IMR-90 (cell line): Measurements from ENCODE around the gene C1QTNF7. TPM values are rescaled to one million over a fixed set of nuclear protein-coding genes. Genes with fewer than 3 reads are reported as not detected.

Experiments
- ATAC-seq: fragments of 200-7000 bp; cut with Tn5 transposase; 2 replicates; pipeline ENCODE4 v1.9.1; 2020; ENCODE audit warnings: low read depth, mild to moderate bottlenecking, moderate library complexity
- BruUV-seq: library from RNA; stranded (reverse); fragments of 400-500 nt; replicated peaks from 2 replicates; lab custom pipeline; 2021; lab: Mats Ljungman, UMichigan
- CTCF ChIA-PET: fragments of 300-600 bp; formaldehyde crosslinking; extraction: SDS; loops from one replicate; lab custom pipeline; 2021; ENCODE audit warnings: antibody characterized with exemption; lab: Yijun Ruan, JAX
- POLR2A ChIA-PET: fragments of 300-600 bp; sonication (Branson Sonifier 250); formaldehyde crosslinking; loops from one replicate; lab custom pipeline; 2022; ENCODE audit warnings: antibody characterized with exemption; ENCODE audit not compliant: unreplicated experiment; lab: Charles Lee
- DNase-seq: peaks from one replicate; pipeline ENCODE4 v3.0.0; 2013
- H2AFZ ChIP-seq: replicated peaks from 2 replicates; pipeline ENCODE3; 2013; ENCODE audit warnings: low read length, mild to moderate bottlenecking; ENCODE audit not compliant: poor library complexity
- H2AK5ac ChIP-seq: 2 replicates; pipeline ENCODE4 v1.6.1; 2013; ENCODE audit warnings: low read depth, low read length, inconsistent platforms
- H2AK9ac ChIP-seq: replicated peaks from 2 replicates; pipeline ENCODE3; 2013; ENCODE audit warnings: mild to moderate bottlenecking, low read depth, low read length, moderate library complexity; ENCODE audit not compliant: poor library complexity
- H2BK120ac ChIP-seq: 2 replicates; pipeline ENCODE4 v1.6.1; 2013; ENCODE audit warnings: low read depth, low read length, inconsistent platforms
- H2BK15ac ChIP-seq: 3 replicates; pipeline ENCODE4 v1.6.1; 2013; ENCODE audit warnings: low read depth, low read length, inconsistent platforms
- H2BK20ac ChIP-seq: 2 replicates; pipeline ENCODE4 v1.6.1; 2013; ENCODE audit warnings: low read depth, mild to moderate bottlenecking, inconsistent platforms, low read length, moderate library complexity
- H2BK5ac ChIP-seq: 2 replicates; pipeline ENCODE4 v1.6.1; 2013; ENCODE audit warnings: mild to moderate bottlenecking, low read depth, low read length, inconsistent platforms; ENCODE audit not compliant: poor library complexity, severe bottlenecking
- H3K14ac ChIP-seq: replicated peaks from 2 replicates; pipeline ENCODE4 v1.6.1; 2013; ENCODE audit warnings: low read depth, low read length, inconsistent platforms
- H3K18ac ChIP-seq: 2 replicates; pipeline ENCODE4 v1.6.1; 2013; ENCODE audit warnings: low read depth, low read length, control low read depth
- H3K23ac ChIP-seq: 2 replicates; pipeline ENCODE4 v1.6.1; 2013; ENCODE audit warnings: low read depth, low read length, inconsistent platforms
- H3K27ac ChIP-seq: 2 replicates; pipeline ENCODE4 v1.5.1; 2013; ENCODE audit warnings: mild to moderate bottlenecking, control low read depth, low read length; ENCODE audit not compliant: insufficient read depth
- H3K27me3 ChIP-seq: 2 replicates; pipeline ENCODE4 v1.6.1; 2013; ENCODE audit warnings: low read length; ENCODE audit not compliant: control insufficient read depth, insufficient read depth
- H3K36me3 ChIP-seq: 2 replicates; pipeline ENCODE4 v1.6.1; 2013; ENCODE audit warnings: low read length, mixed read lengths; ENCODE audit not compliant: control insufficient read depth, insufficient read depth
- H3K4ac ChIP-seq: 2 replicates; pipeline ENCODE4 v1.6.1; 2013; ENCODE audit warnings: low read depth, low read length, inconsistent platforms
- H3K4me1 ChIP-seq: 2 replicates; pipeline ENCODE4 v1.6.1; 2013; ENCODE audit warnings: low read length, mixed read lengths; ENCODE audit not compliant: control insufficient read depth, insufficient read depth
- H3K4me2 ChIP-seq: 2 replicates; pipeline ENCODE4 v1.6.1; 2013; ENCODE audit warnings: low read depth, mild to moderate bottlenecking, control low read depth, low read length, moderate library complexity
- H3K4me3 ChIP-seq: 2 replicates; pipeline ENCODE4 v1.5.1; 2013; ENCODE audit warnings: low read depth, mild to moderate bottlenecking, control low read depth, low read length, moderate library complexity; ENCODE audit not compliant: insufficient read depth
- H3K56ac ChIP-seq: 2 replicates; pipeline ENCODE4 v1.6.1; 2013; ENCODE audit warnings: low read length, inconsistent platforms; ENCODE audit not compliant: insufficient read depth; ENCODE audit errors: extremely low read depth
- H3K79me1 ChIP-seq, 2 experiments: 2 replicates each; pipeline ENCODE4 v1.6.1; 2013; ENCODE audit warnings: low read length in 2 of 2, inconsistent platforms in 1 of 2, low read depth in 1 of 2
- H3K9ac ChIP-seq: 2 replicates; pipeline ENCODE4 v1.6.1; 2013; ENCODE audit warnings: low read depth, low read length, control low read depth
- H3K9me1 ChIP-seq: 2 replicates; pipeline ENCODE4 v1.6.1; 2013; ENCODE audit warnings: low read length, inconsistent platforms; ENCODE audit not compliant: insufficient read depth
- H3K9me3 ChIP-seq: 2 replicates; pipeline ENCODE4 v1.6.1; 2013; ENCODE audit warnings: low read length; ENCODE audit not compliant: control insufficient read depth, insufficient read depth
- H4K20me1 ChIP-seq: 2 replicates; pipeline ENCODE4 v1.6.1; 2013; ENCODE audit warnings: low read length, inconsistent platforms; ENCODE audit not compliant: insufficient read depth
- H4K5ac ChIP-seq: 2 replicates; pipeline ENCODE4 v1.6.1; 2013; ENCODE audit warnings: mild to moderate bottlenecking, low read depth, low read length, control low read depth
- H4K8ac ChIP-seq, 2 experiments: 2 replicates each; pipeline ENCODE4 v1.6.1; 2013; ENCODE audit warnings: low read depth in 2 of 2, low read length in 2 of 2, control low read depth in 1 of 2, inconsistent platforms in 1 of 2
- H4K91ac ChIP-seq: 2 replicates; pipeline ENCODE4 v1.6.1; 2013; ENCODE audit warnings: low read depth, low read length, inconsistent platforms; ENCODE audit not compliant: insufficient read depth
- BHLHE40 ChIP-seq: fragments of 150-350 bp; IDR thresholded peaks from 2 replicates; pipeline ENCODE4 v1.6.1; 2016; ENCODE audit warnings: mild to moderate bottlenecking, low read depth, low read length
- CEBPB ChIP-seq: IDR thresholded peaks from 2 replicates; pipeline ENCODE4 v1.6.1; 2012; ENCODE audit warnings: low read depth, low read length, improper control_type of control experiment
- CHD1 ChIP-seq: IDR thresholded peaks from 2 replicates; pipeline ENCODE4 v1.6.1; 2012; ENCODE audit warnings: low read depth, low read length, improper control_type of control experiment
- CTCF ChIP-seq: conservative IDR thresholded peaks from 2 replicates; pipeline ENCODE4 v1.5.1; 2012; ENCODE audit warnings: mild to moderate bottlenecking, low read depth, low read length, improper control_type of control experiment
- ELK1 ChIP-seq: fragments of 150-350 bp; IDR thresholded peaks from 2 replicates; pipeline ENCODE4 v1.6.1; 2016; ENCODE audit warnings: low read depth, mild to moderate bottlenecking, low read length, moderate library complexity, borderline replicate concordance
- FOS ChIP-seq: fragments of 150-350 bp; IDR thresholded peaks from 2 replicates; pipeline ENCODE4 v1.6.1; 2016; ENCODE audit warnings: low read depth, low read length
- MAFK ChIP-seq: IDR thresholded peaks from 2 replicates; pipeline ENCODE4 v1.6.1; 2012; ENCODE audit warnings: low read depth, low read length, improper control_type of control experiment
- MAZ ChIP-seq: IDR thresholded peaks from 2 replicates; pipeline ENCODE4 v1.6.1; 2012; ENCODE audit warnings: low read depth, mild to moderate bottlenecking, low read length, improper control_type of control experiment, moderate library complexity, borderline replicate concordance
- MXI1 ChIP-seq: IDR thresholded peaks from 2 replicates; pipeline ENCODE4 v1.6.1; 2012; ENCODE audit warnings: low read depth, mild to moderate bottlenecking, low read length, moderate library complexity, borderline replicate concordance
- NFE2L2 ChIP-seq: fragments of 150-350 bp; IDR thresholded peaks from 2 replicates; pipeline ENCODE4 v1.6.1; 2016; ENCODE audit warnings: low read depth, mild to moderate bottlenecking, low read length
- RAD21 ChIP-seq: IDR thresholded peaks from 2 replicates; pipeline ENCODE4 v1.6.1; 2012; ENCODE audit warnings: low read length, improper control_type of control experiment
- RCOR1 ChIP-seq: IDR thresholded peaks from 2 replicates; pipeline ENCODE4 v1.6.1; 2012; ENCODE audit warnings: mild to moderate bottlenecking, low read length, improper control_type of control experiment; ENCODE audit not compliant: insufficient replicate concordance
- RFX5 ChIP-seq: IDR thresholded peaks from 2 replicates; pipeline ENCODE4 v1.8.0; 2012; ENCODE audit warnings: low read depth, mild to moderate bottlenecking, low read length, moderate library complexity
- SMC3 ChIP-seq: fragments of 150-350 bp; IDR thresholded peaks from 2 replicates; pipeline ENCODE4 v1.6.1; 2016; ENCODE audit warnings: low read depth, mild to moderate bottlenecking, antibody characterized with exemption, low read length, moderate library complexity
- WGBS, 2 experiments: methylation state at CpG; one replicate each; pipeline versions ENCODE4 v1.1.5 to v1.1.7; 2013; ENCODE audit warnings: missing lambda C conversion rate in 2 of 2; ENCODE audit not compliant: insufficient read length in 1 of 2; ENCODE audit errors: extremely low coverage in 2 of 2; 5-methylcytosine and 5-hydroxymethylcytosine counted together
- dilution Hi-C: fragments of 300-500 bp; cut with HindIII; formaldehyde crosslinking; loops from one replicate; pipeline ENCODE4 v1.14.3; 2018; ENCODE audit warnings: low sequenced_read_pairs; ENCODE audit not compliant: unreplicated experiment
- in situ Hi-C: fragments of 300-500 bp; cut with MboI; formaldehyde crosslinking; loops from 3 replicates; pipeline ENCODE4 v1.14.3; 2019; ENCODE audit warnings: low sequenced_read_pairs, inconsistent platforms, mixed read lengths
- intact Hi-C: fragments of 100-400 bp; cut with micrococcal nuclease; formaldehyde crosslinking; loops from 2 replicates; pipeline ENCODE4 v1.10.0; 2022
- polyA plus RNA-seq, 3 experiments: library from polyadenylated mRNA; depleted of rRNA; stranded (reverse); fragments of >200 nt; gene quantifications; 2 replicates each; pipeline ENCODE4 v1.2.3, GENCODE V29; 2012; ENCODE audit warnings: low replicate concordance in 1 of 3
- total RNA-seq: library from RNA; depleted of rRNA; stranded (reverse); fragments of >200 nt; gene quantifications from 2 replicates; pipeline ENCODE4 v1.2.3, GENCODE V29; 2012
- TF ChIP-seq, protein P1 (sequence below): fragments of 150-350 bp; IDR thresholded peaks from 2 replicates; pipeline ENCODE4 v1.6.1; 2017; ENCODE audit warnings: mild to moderate bottlenecking, antibody characterized with exemption, low read length, low read depth

Gene C1QTNF7
- total and polyA plus RNA-seq, 2 of the 4 experiments (the other 2 are of a cell fraction), result 0.12 to 0.18 TPM

DNA sequence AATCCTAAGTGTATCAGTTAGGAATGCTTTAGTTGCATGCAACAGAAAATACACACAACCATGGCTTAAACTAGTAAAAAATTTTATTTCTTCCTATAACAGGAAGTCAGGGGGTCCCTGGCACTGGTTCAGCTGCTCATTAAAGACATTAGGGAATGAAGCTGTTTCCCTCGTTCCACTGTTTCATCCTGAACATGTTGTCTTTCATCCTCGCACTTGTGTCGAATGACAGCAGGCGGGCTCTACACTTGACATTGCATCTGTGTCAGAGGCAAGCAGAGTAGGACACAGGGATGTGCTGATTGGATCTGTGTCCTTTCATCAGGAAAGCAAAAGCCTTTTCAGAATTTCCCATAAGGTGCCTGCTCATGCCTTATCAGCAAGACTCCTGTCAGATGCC is 22.8 kb upstream of the C1QTNF7 start:
- no CpG with 5 or more reads among the region's 4 CpGs for WGBS, 2 experiments
- no peak for ATAC-seq
- peak overlapping the region; percentile 52; the same call in 1 of the 2 replicates for H4K91ac ChIP-seq
- H3K4me2 ChIP-seq, result no peak overlapping the region
- no peaks in the 10 kb centered on the region for H3K9me3 ChIP-seq
- dilution Hi-C loops (no loop called here), in situ Hi-C loops (no loop called here), intact Hi-C loops (no loop called here)
- H3K23ac ChIP-seq, result no peak overlapping the region
- H2AFZ ChIP-seq, result no peak overlapping the region
- H4K5ac ChIP-seq, result no peak overlapping the region
- no peak overlapping the region for H3K4me3 ChIP-seq
- H2AK5ac ChIP-seq, result no peak overlapping the region; the same call in none of the 2 replicates
- 0 out of 2 replicates have a peak overlapping the region, but pooled peaks have one; percentile 9 for H3K14ac ChIP-seq
- H3K9me1 ChIP-seq, result peaks cover 8% of the 10 kb centered on the region; the same call in 1 of the 2 replicates
- H3K36me3 ChIP-seq, result no peaks in the 10 kb centered on the region
- CTCF ChIA-PET, result interaction anchor here (0.5 kb wide), 2 partner anchors 23 to 349 kb away, joined by 3 to 5 read pairs; no protein-coding TSS in a partner anchor
- no peak overlapping the region for H2BK120ac ChIP-seq
- H2BK15ac ChIP-seq, result peak overlapping the region; percentile 65; the same call in 1 of the 3 replicates
- H3K18ac ChIP-seq, result no peak overlapping the region
- H4K8ac ChIP-seq, result no peak overlapping the region
- H3K79me1 ChIP-seq, result no peaks in the 10 kb centered on the region
- POLR2A ChIA-PET, result no interaction called here
- H4K20me1 ChIP-seq, result no peaks in the 10 kb centered on the region
- H3K27ac ChIP-seq, result no peak overlapping the region
- TF ChIP-seq FOS (no peak), RFX5 (no peak), SMC3 (no peak), CTCF (no peak), MAFK (no peak), ELK1 (no peak), MXI1 (no peak), CHD1 (no peak), RAD21 (no peak), NFE2L2 (no peak), RCOR1 (no peak), CEBPB (no peak), BHLHE40 (no peak), MAZ (no peak)
- TF ChIP-seq, protein P1, sequence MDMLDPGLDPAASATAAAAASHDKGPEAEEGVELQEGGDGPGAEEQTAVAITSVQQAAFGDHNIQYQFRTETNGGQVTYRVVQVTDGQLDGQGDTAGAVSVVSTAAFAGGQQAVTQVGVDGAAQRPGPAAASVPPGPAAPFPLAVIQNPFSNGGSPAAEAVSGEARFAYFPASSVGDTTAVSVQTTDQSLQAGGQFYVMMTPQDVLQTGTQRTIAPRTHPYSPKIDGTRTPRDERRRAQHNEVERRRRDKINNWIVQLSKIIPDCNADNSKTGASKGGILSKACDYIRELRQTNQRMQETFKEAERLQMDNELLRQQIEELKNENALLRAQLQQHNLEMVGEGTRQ, result no peak
- no TSS peak for BruUV-seq
- H3K9ac ChIP-seq, result no peak overlapping the region
- no peaks in the 10 kb centered on the region for H3K27me3 ChIP-seq
- peaks cover 16% of the 10 kb centered on the region for H3K4me1 ChIP-seq
- no peak for DNase-seq
- no peak overlapping the region for H2BK5ac ChIP-seq
- H2AK9ac ChIP-seq, result no peak overlapping the region
- H3K56ac ChIP-seq, result no peak overlapping the region
- H2BK20ac ChIP-seq, result peak overlapping the region; percentile 38; the same call in 1 of the 2 replicates
- peak overlapping the region; percentile 8; the same call in 1 of the 2 replicates for H3K4ac ChIP-seq
